HCT116 (cell line): Measurements from ENCODE around the gene SPR. TPM values are rescaled to one million over a fixed set of nuclear protein-coding genes. Genes with fewer than 3 reads are reported as not detected.

ENCODE experiments used
- ATAC-seq: fragments of 200-7000 bp; cut with Tn5 transposase; 2 replicates; pipeline ENCODE4 v1.9.1; 2020; ENCODE audit warnings: mild to moderate bottlenecking, moderate library complexity
- BruUV-seq: library from RNA; stranded (reverse); fragments of 400-500 nt; replicated peaks from 2 replicates; lab custom pipeline; 2021; lab: Mats Ljungman, UMichigan
- CTCF ChIA-PET: fragments of 300-600 bp; sonication (Branson Sonifier 250); formaldehyde crosslinking; loops from one replicate; lab custom pipeline; 2021; ENCODE audit warnings: antibody characterized with exemption; lab: Charles Lee
- POLR2A ChIA-PET: fragments of 300-600, 350-600 bp; sonication (Branson Sonifier 250); formaldehyde crosslinking; loops from one replicate; lab custom pipeline; 2021; ENCODE audit warnings: antibody characterized with exemption; lab: Charles Lee
- RAD21 ChIA-PET, 2 experiments: fragments of 300-600 bp; sonication (Branson Sonifier 250); formaldehyde crosslinking; loops; one replicate each; lab custom pipeline; 2023; ENCODE audit warnings: low total read pairs in 2 of 2; ENCODE audit not compliant: uncharacterized antibody in 2 of 2, unreplicated experiment in 2 of 2, low non-redundant PET in 1 of 2; lab: Charles Lee
- DNase-seq: peaks from one replicate; pipeline ENCODE4 v3.0.0-alpha.2; 2010; ENCODE audit warnings: low read depth, low spot score
- H2AFZ ChIP-seq: fragments of 200-600 bp; shearing (Covaris generic), sonication (generic); 2 replicates; pipeline ENCODE4 v1.6.1; 2017; ENCODE audit warnings: low read depth, mixed run types, mixed read lengths, antibody characterized with exemption, low read length; ENCODE audit not compliant: poor library complexity, severe bottlenecking
- H3K27ac ChIP-seq: 2 replicates; pipeline ENCODE4 v1.5.1; 2012; ENCODE audit warnings: low read depth, low read length
- H3K27me3 ChIP-seq: fragments of 200-600 bp; sonication (generic); 2 replicates; pipeline ENCODE4 v1.6.1; 2016; ENCODE audit warnings: mixed run types, low read length, mixed read lengths; ENCODE audit not compliant: insufficient read depth
- H3K36me3 ChIP-seq, 2 experiments: fragments of 200-500 bp in 1 of 2; fragments of 200-600 bp in 1 of 2; sonication (Bioruptor generic) in 1 of 2; sonication (generic) in 1 of 2; 2 replicates each; pipeline versions ENCODE4 v1.5.1 to v1.6.1; 2014 to 2016; ENCODE audit warnings: low read length in 2 of 2, inconsistent platforms in 1 of 2, mixed read lengths in 1 of 2, mixed run types in 1 of 2; ENCODE audit not compliant: insufficient read depth in 2 of 2, control insufficient read depth in 1 of 2
- H3K4me1 ChIP-seq, 2 experiments: fragments of 200-600 bp in 1 of 2; sonication (generic) in 1 of 2; 2 replicates each; pipeline versions ENCODE4 v1.5.1 to v1.6.1; 2012 to 2017; ENCODE audit warnings: low read length in 2 of 2, inconsistent platforms in 1 of 2, mild to moderate bottlenecking in 1 of 2, mixed read lengths in 1 of 2, mixed run types in 1 of 2, moderate library complexity in 1 of 2; ENCODE audit not compliant: insufficient read depth in 2 of 2, control insufficient read depth in 1 of 2
- H3K4me2 ChIP-seq: fragments of 200-600 bp; sonication (generic); 2 replicates; pipeline ENCODE4 v1.6.1; 2017; ENCODE audit warnings: mixed run types, low read length, mixed read lengths
- H3K4me3 ChIP-seq, 2 experiments: fragments of 200-600 bp in 1 of 2; sonication (generic) in 1 of 2; replicated peaks in 1 of 2; 2 replicates each; pipeline ENCODE4 v1.5.1; 2011 to 2016; ENCODE audit warnings: low read length in 2 of 2, control low read depth in 1 of 2, low read depth in 1 of 2, mild to moderate bottlenecking in 1 of 2, mixed read lengths in 1 of 2, mixed run types in 1 of 2
- H3K79me2 ChIP-seq: fragments of 200-600 bp; sonication (generic); 2 replicates; pipeline ENCODE4 v1.6.1; 2017; ENCODE audit warnings: mild to moderate bottlenecking, mixed run types, low read length, moderate library complexity, mixed read lengths; ENCODE audit not compliant: insufficient read depth
- H3K9ac ChIP-seq: fragments of 200-600 bp; sonication (generic); 2 replicates; pipeline ENCODE4 v1.6.1; 2016; ENCODE audit warnings: low read length, mixed read lengths
- H3K9me2 ChIP-seq: fragments of 200-600 bp; sonication (generic), shearing (Covaris generic); 2 replicates; pipeline ENCODE4 v1.6.1; 2017; ENCODE audit warnings: mixed run types, mild to moderate bottlenecking, moderate library complexity; ENCODE audit not compliant: insufficient read depth
- H3K9me3 ChIP-seq, 2 experiments: fragments of 200-500 bp in 1 of 2; fragments of 200-600 bp in 1 of 2; sonication (Bioruptor generic) in 1 of 2; sonication (generic) in 1 of 2; 2 replicates each; pipeline ENCODE4 v1.6.1; 2014 to 2017; ENCODE audit warnings: low read length in 2 of 2, mixed read lengths in 2 of 2, inconsistent platforms in 1 of 2, low read depth in 1 of 2, mild to moderate bottlenecking in 1 of 2, mixed run types in 1 of 2, moderate library complexity in 1 of 2; ENCODE audit not compliant: control insufficient read depth in 1 of 2, insufficient read depth in 1 of 2
- H4K20me1 ChIP-seq: fragments of 200-600 bp; sonication (generic), shearing (Covaris generic); 2 replicates; pipeline ENCODE4 v1.6.1; 2017; ENCODE audit warnings: mixed run types, mild to moderate bottlenecking, moderate library complexity; ENCODE audit not compliant: insufficient read depth
- CBX3 ChIP-seq: IDR thresholded peaks from 2 replicates; pipeline ENCODE4 v1.6.1; 2012; ENCODE audit warnings: low read depth
- EGR1 ChIP-seq: IDR thresholded peaks from 2 replicates; pipeline ENCODE4 v1.6.1; 2012; ENCODE audit warnings: low read depth
- EZH2phosphoT487 ChIP-seq: fragments of 200-600 bp; IDR thresholded peaks from 2 replicates; pipeline ENCODE4 v1.6.1; 2018; ENCODE audit warnings: antibody characterized with exemption, borderline replicate concordance
- FOSL1 ChIP-seq: IDR thresholded peaks from 2 replicates; pipeline ENCODE4 v1.6.1; 2012; ENCODE audit warnings: low read depth
- JUND ChIP-seq: IDR thresholded peaks from 2 replicates; pipeline ENCODE4 v1.6.1; 2012
- MAX ChIP-seq: IDR thresholded peaks from 2 replicates; pipeline ENCODE4 v1.6.1; 2012
- POLR2AphosphoS5 ChIP-seq: IDR thresholded peaks from 2 replicates; pipeline ENCODE4 v1.6.1; 2011; ENCODE audit warnings: mild to moderate bottlenecking, low read depth, low read length, moderate library complexity
- RAD21 ChIP-seq: IDR thresholded peaks from 2 replicates; pipeline ENCODE4 v1.6.1; 2012; ENCODE audit warnings: low read depth, mild to moderate bottlenecking
- SP1 ChIP-seq: IDR thresholded peaks from 2 replicates; pipeline ENCODE4 v1.6.1; 2012; ENCODE audit warnings: low read depth
- TCF7L2 ChIP-seq: IDR thresholded peaks from 2 replicates; pipeline ENCODE4 v1.7.0; 2011; ENCODE audit warnings: borderline replicate concordance, inconsistent platforms; ENCODE audit not compliant: insufficient read depth, insufficient read length; ENCODE audit errors: extremely low read depth
- YY1 ChIP-seq: IDR thresholded peaks from 2 replicates; pipeline ENCODE4 v1.6.1; 2011; ENCODE audit warnings: low read length, low read depth, moderate library complexity, mild to moderate bottlenecking; ENCODE audit not compliant: insufficient replicate concordance; ENCODE audit errors: extremely low read depth
- ZFX ChIP-seq: fragments of 450-650 bp; IDR thresholded peaks from 2 replicates; pipeline ENCODE4 v1.6.1; 2017
- ZNF274 ChIP-seq: fragments of 200-500 bp; sonication (Bioruptor generic); IDR thresholded peaks from 2 replicates; pipeline ENCODE4 v1.6.1; 2014; ENCODE audit warnings: mild to moderate bottlenecking, low read depth, low read length, inconsistent platforms
- intact Hi-C: fragments of 100-400 bp; cut with micrococcal nuclease; formaldehyde crosslinking; loops from 2 replicates; pipeline ENCODE4 v1.10.0; 2022
- total RNA-seq: library from RNA; stranded (reverse); gene quantifications from one replicate; pipeline ENCODE4 v1.2.1, GENCODE V29; 2021; ENCODE audit not compliant: unreplicated experiment
- TF ChIP-seq, protein P1 (sequence below): IDR thresholded peaks from 2 replicates; pipeline ENCODE4 v1.6.1; 2012
- TF ChIP-seq, protein P2 (sequence below): IDR thresholded peaks from 2 replicates; pipeline ENCODE4 v1.6.1; 2012; ENCODE audit warnings: low read depth

SPR gene
- total RNA-seq, 1 experiment from 2014 or later: 66.9 TPM

DNA sequence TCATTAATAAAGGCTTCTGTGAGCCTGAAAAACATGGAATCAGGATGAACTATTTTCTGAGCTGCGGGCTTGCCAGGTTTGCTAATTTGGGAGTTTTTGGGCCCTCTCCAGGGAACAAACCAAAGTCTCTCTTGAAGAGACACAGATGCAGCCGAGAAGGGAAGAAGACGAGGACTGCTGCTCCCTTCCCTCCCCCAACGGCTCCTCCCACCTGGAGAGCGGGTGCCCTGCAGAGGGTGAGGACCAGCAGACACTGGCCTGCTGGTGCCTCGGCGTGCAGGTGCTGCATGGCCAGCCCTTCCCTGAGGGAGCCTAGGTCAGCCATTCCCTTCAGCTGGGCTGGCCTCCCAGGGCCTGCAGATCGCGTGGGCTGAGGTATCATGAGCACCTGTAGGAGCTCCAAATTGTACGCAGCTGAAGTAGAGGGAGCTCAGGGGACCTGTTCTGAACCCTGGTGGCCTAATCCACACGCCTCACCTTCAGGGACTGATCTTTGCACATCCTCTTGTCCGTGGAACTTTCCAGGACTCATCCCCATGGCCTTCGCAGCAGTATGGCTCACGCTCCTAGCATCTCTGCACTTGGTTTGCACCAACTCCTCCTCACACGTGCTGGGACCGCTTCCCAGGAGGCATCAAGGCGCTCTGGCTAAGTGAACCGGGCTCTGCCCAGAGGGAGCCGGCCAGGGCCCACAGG, 49.6 kb downstream of the SPR start:
- Histone ChIP-seq H3K9me3 (no peaks in the 10 kb centered on the region), H3K27me3 (no peaks in the 10 kb centered on the region), H3K27ac (no peak overlapping the region), H3K9ac (no peak overlapping the region), H3K79me2 (no peaks in the 10 kb centered on the region), H3K4me3 (no peak overlapping the region), H3K36me3 (no peaks in the 10 kb centered on the region), H3K9me2 (no peaks in the 10 kb centered on the region), H4K20me1 (no peaks in the 10 kb centered on the region), H3K4me2 (no peak overlapping the region), H3K4me1 (peaks cover 0 to 12% of the 10 kb centered on the region in 2 experiments; a peak in 2 of 4 replicates), H2AFZ (no peak overlapping the region)
- CTCF ChIA-PET: no interaction called here
- BruUV-seq: no TSS peak
- ATAC-seq (no peak), DNase-seq (no peak)
- TF ChIP-seq CBX3 (no peak), EGR1 (no peak), YY1 (no peak), ZNF274 (no peak), ZFX (no peak), POLR2AphosphoS5 (no peak), RAD21 (no peak), EZH2phosphoT487 (no peak), JUND (no peak), FOSL1 (no peak)
- POLR2A ChIA-PET: no interaction called here
- intact Hi-C loops: no loop called here
- RAD21 ChIA-PET: no interaction called here

- H3K27me3 ChIP-seq: no peaks in the 10 kb centered on the region
- H4K20me1 ChIP-seq: no peaks in the 10 kb centered on the region
- BruUV-seq: no TSS peak
- H3K4me2 ChIP-seq: no peak overlapping the region
- no peak overlapping the region for H2AFZ ChIP-seq
- no peaks in the 10 kb centered on the region for H3K36me3 ChIP-seq
- ATAC-seq: no peak
- no peaks in the 10 kb centered on the region for H3K9me3 ChIP-seq
- intact Hi-C loops: no loop called here
- H3K9me2 ChIP-seq: no peaks in the 10 kb centered on the region
- no peak overlapping the region for H3K9ac ChIP-seq
- H3K4me3 ChIP-seq: no peak overlapping the region
- DNase-seq: no peak
- ChIA-PET RAD21 (no interaction called here), POLR2A (no interaction called here), CTCF (no interaction called here)
- no peaks in the 10 kb centered on the region for H3K79me2 ChIP-seq
- no peak overlapping the region for H3K27ac ChIP-seq
- H3K4me1 ChIP-seq: peaks cover 0 to 7% of the 10 kb centered on the region in 2 experiments; a peak in 2 of 4 replicates
- TF ChIP-seq ZFX: no peak
- no peak for TF ChIP-seq TCF7L2
- TF ChIP-seq, protein P1, sequence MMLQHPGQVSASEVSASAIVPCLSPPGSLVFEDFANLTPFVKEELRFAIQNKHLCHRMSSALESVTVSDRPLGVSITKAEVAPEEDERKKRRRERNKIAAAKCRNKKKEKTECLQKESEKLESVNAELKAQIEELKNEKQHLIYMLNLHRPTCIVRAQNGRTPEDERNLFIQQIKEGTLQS: no peak
- no peak for TF ChIP-seq ZNF274
- TF ChIP-seq YY1: no peak
- TF ChIP-seq MAX: no peak
- no peak for TF ChIP-seq SP1
- no peak for TF ChIP-seq EZH2phosphoT487
- TF ChIP-seq, protein P2, sequence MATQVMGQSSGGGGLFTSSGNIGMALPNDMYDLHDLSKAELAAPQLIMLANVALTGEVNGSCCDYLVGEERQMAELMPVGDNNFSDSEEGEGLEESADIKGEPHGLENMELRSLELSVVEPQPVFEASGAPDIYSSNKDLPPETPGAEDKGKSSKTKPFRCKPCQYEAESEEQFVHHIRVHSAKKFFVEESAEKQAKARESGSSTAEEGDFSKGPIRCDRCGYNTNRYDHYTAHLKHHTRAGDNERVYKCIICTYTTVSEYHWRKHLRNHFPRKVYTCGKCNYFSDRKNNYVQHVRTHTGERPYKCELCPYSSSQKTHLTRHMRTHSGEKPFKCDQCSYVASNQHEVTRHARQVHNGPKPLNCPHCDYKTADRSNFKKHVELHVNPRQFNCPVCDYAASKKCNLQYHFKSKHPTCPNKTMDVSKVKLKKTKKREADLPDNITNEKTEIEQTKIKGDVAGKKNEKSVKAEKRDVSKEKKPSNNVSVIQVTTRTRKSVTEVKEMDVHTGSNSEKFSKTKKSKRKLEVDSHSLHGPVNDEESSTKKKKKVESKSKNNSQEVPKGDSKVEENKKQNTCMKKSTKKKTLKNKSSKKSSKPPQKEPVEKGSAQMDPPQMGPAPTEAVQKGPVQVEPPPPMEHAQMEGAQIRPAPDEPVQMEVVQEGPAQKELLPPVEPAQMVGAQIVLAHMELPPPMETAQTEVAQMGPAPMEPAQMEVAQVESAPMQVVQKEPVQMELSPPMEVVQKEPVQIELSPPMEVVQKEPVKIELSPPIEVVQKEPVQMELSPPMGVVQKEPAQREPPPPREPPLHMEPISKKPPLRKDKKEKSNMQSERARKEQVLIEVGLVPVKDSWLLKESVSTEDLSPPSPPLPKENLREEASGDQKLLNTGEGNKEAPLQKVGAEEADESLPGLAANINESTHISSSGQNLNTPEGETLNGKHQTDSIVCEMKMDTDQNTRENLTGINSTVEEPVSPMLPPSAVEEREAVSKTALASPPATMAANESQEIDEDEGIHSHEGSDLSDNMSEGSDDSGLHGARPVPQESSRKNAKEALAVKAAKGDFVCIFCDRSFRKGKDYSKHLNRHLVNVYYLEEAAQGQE: no peak
Measured at GRCh38 chr2:72937356-72937669, 50.1 kb downstream of the SPR start.
